OCI-LY1 (cell line): ENCODE measurements around the gene TTC28.

Experiments
- EZH2 ChIP-seq: fragments of 200-600 bp; sonication (generic), shearing (Covaris generic); IDR thresholded peaks from 2 replicates; pipeline ENCODE4 v1.8.0; 2017; ENCODE audit warnings: borderline replicate concordance, mixed run types, mild to moderate bottlenecking, antibody characterized with exemption, low read length, moderate library complexity, mixed read lengths
- TF ChIP-seq, protein P1 (sequence below): fragments of 200-600 bp; sonication (generic), shearing (Covaris generic); IDR thresholded peaks from 2 replicates; pipeline ENCODE4 v1.5.1; 2017; ENCODE audit warnings: mild to moderate bottlenecking, antibody characterized with exemption, low read length, moderate library complexity, mixed read lengths

DNA sequence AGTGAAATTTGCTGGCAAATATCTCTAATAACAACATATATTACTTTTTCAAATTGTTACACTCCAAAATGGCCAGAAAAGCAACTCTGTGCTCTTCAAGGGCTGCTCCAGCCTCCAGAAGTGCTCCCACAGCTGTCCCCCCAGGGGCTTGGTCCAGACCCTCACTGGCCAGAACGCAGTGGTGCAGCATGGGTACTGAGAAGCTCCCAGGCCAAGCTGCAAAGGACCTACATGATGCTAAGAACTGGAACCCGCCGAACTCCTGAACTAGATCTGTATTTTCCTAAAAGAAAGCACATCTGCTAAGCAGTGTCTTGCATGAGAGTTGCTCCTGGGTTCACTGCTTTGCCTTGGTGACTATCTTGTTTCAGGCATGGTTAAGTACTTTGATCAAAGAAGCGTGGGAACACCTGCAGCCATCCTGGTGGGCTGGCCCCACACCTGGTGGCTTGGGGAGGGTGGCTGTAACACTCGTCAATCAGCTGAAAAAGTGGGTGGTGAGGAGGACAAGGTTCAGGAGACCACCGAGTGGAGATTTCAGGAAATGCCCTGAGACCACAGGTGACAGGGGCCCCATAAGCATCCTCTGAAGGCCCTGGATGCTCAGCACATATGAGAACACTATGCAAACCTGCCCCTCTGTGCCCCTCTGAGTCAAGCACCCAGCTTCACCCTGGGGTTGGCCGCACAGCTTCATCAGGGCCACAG is 687.9 kb downstream of the TTC28 start:
- TF ChIP-seq, protein P1, sequence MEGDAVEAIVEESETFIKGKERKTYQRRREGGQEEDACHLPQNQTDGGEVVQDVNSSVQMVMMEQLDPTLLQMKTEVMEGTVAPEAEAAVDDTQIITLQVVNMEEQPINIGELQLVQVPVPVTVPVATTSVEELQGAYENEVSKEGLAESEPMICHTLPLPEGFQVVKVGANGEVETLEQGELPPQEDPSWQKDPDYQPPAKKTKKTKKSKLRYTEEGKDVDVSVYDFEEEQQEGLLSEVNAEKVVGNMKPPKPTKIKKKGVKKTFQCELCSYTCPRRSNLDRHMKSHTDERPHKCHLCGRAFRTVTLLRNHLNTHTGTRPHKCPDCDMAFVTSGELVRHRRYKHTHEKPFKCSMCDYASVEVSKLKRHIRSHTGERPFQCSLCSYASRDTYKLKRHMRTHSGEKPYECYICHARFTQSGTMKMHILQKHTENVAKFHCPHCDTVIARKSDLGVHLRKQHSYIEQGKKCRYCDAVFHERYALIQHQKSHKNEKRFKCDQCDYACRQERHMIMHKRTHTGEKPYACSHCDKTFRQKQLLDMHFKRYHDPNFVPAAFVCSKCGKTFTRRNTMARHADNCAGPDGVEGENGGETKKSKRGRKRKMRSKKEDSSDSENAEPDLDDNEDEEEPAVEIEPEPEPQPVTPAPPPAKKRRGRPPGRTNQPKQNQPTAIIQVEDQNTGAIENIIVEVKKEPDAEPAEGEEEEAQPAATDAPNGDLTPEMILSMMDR, result no peak
- TF ChIP-seq EZH2, result no peak
